ENCODE results near the gene SOX5.

DNA sequence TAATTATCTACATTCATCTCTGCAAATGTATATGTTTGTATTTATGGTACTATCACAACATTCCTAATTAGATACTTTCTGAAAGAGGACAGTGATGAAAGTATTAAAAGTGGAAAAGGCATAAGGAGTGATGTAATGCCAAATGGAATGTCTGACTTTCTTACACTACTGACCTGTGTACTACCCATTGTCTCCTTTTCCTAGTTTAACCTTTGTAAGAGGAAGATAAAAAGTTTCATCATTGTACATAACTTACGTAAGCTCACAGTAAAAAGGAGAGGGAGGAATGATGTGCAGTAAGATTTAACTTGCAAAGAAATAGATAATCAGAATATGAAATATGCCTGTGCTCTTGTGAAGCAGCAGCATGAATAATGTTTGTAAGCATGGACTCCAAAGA is 55.9 kb downstream of the SOX5 start:
- no peak for TF ChIP-seq TAF1 (IDR thresholded peaks at IDR 0.05; ENCODE audit: low read depth, low read length)
- TF ChIP-seq POLR2A (IDR thresholded peaks at IDR 0.05; ENCODE audit: low read depth, low read length), result no peak
- TF ChIP-seq SPI1 (IDR thresholded peaks at IDR 0.05; ENCODE audit: low read depth, low read length), result no peak
- no peak for TF ChIP-seq POLR2AphosphoS5 (IDR thresholded peaks at IDR 0.05; ENCODE audit: low read depth, low read length)
- no peak for TF ChIP-seq POU2F2 (IDR thresholded peaks at IDR 0.05; ENCODE audit: low read depth, low read length)
